Panc1 (cell line): ENCODE results near the gene PLK1. TPM values are rescaled to one million over a fixed set of nuclear protein-coding genes. Genes with fewer than 3 reads are reported as not detected.

ENCODE experiments used
- ATAC-seq: fragments of 200-7000 bp; cut with Tn5 transposase; 2 replicates; pipeline ENCODE4 v1.9.1; 2020; ENCODE audit warnings: mild to moderate bottlenecking, moderate library complexity
- BruUV-seq: library from RNA; stranded (reverse); fragments of 400-500 nt; replicated peaks from 2 replicates; lab custom pipeline; 2021; lab: Mats Ljungman, UMichigan
- CTCF ChIA-PET: fragments of 300-600 bp; sonication (Branson Sonifier 250); formaldehyde crosslinking; loops from one replicate; lab custom pipeline; 2022; ENCODE audit warnings: antibody characterized with exemption; lab: Charles Lee
- POLR2A ChIA-PET: fragments of 300-600 bp; sonication (Branson Sonifier 250); formaldehyde crosslinking; loops from one replicate; lab custom pipeline; 2022; ENCODE audit warnings: antibody characterized with exemption; lab: Charles Lee
- DNase-seq: peaks from one replicate; pipeline ENCODE4 v3.0.0-alpha.2; 2010; ENCODE audit warnings: low read depth, low spot score
- H3K27ac ChIP-seq: 2 replicates; pipeline ENCODE4 v1.5.1; 2011; ENCODE audit warnings: mild to moderate bottlenecking, low read length, inconsistent platforms
- H3K27me3 ChIP-seq: fragments of 200-500 bp; sonication (Bioruptor generic); 2 replicates; pipeline ENCODE4 v1.6.0; 2014; ENCODE audit warnings: low read length, inconsistent platforms; ENCODE audit not compliant: control insufficient read depth, insufficient read depth
- H3K36me3 ChIP-seq: fragments of 200-500 bp; sonication (Bioruptor generic); 2 replicates; pipeline ENCODE4 v1.5.1; 2014; ENCODE audit warnings: inconsistent platforms, mild to moderate bottlenecking, low read length, moderate library complexity; ENCODE audit not compliant: control insufficient read depth, insufficient read depth
- H3K4me1 ChIP-seq: 2 replicates; pipeline ENCODE4 v1.5.1; 2011; ENCODE audit warnings: inconsistent platforms, mild to moderate bottlenecking, low read length, moderate library complexity; ENCODE audit not compliant: control insufficient read depth, insufficient read depth
- H3K4me3 ChIP-seq, 2 experiments: 2 replicates each; pipeline ENCODE4 v1.5.1; 2011 to 2012; ENCODE audit warnings: low read depth in 2 of 2, low read length in 2 of 2, mild to moderate bottlenecking in 2 of 2, inconsistent platforms in 1 of 2, moderate library complexity in 1 of 2
- H3K9me3 ChIP-seq: fragments of 200-500 bp; sonication (Bioruptor generic); 2 replicates; pipeline ENCODE4 v1.5.1; 2014; ENCODE audit warnings: low read depth, mild to moderate bottlenecking, inconsistent platforms, low read length, moderate library complexity; ENCODE audit not compliant: control insufficient read depth, insufficient read depth
- CTCF ChIP-seq: fragments of 450-650 bp; IDR thresholded peaks from 2 replicates; pipeline ENCODE4 v1.5.1; 2017; ENCODE audit warnings: mild to moderate bottlenecking
- POLR2AphosphoS5 ChIP-seq: IDR thresholded peaks from 2 replicates; pipeline ENCODE4 v1.6.1; 2012; ENCODE audit warnings: mild to moderate bottlenecking, low read depth, low read length, moderate library complexity
- REST ChIP-seq, 2 experiments: IDR thresholded peaks; 2 replicates each; pipeline ENCODE4 v1.6.1; 2011 to 2012; ENCODE audit warnings: low read depth in 2 of 2, control low read depth in 1 of 2, low read length in 1 of 2, mild to moderate bottlenecking in 1 of 2, moderate library complexity in 1 of 2; ENCODE audit not compliant: insufficient read depth in 1 of 2
- SIN3A ChIP-seq: IDR thresholded peaks from 2 replicates; pipeline ENCODE4 v1.6.1; 2012; ENCODE audit warnings: low read depth, mild to moderate bottlenecking, low read length, moderate library complexity, borderline replicate concordance; ENCODE audit not compliant: insufficient read depth
- TCF7L2 ChIP-seq: IDR thresholded peaks from 2 replicates; pipeline ENCODE4 v1.6.1; 2011; ENCODE audit warnings: mild to moderate bottlenecking, low read depth, low read length, inconsistent platforms
- in situ Hi-C: cut with HindIII; loops from 2 replicates; pipeline ENCODE4 v1.10.0; 2016; ENCODE audit warnings: low sequenced_read_pairs, low pct_unique_long_range_greater_than_20kb
- intact Hi-C: fragments of 100-400 bp; cut with micrococcal nuclease; formaldehyde crosslinking; loops from one replicate; pipeline ENCODE4 v1.10.0; 2022; ENCODE audit not compliant: unreplicated experiment
- total RNA-seq: library from RNA; stranded (reverse); gene quantifications from one replicate; pipeline ENCODE4 v1.2.1, GENCODE V29; 2021; ENCODE audit not compliant: unreplicated experiment

The PLK1 gene
- total RNA-seq, 1 experiment from 2014 or later = 94.8 TPM

- no peak for TF ChIP-seq SIN3A
- TF ChIP-seq REST (IDR thresholded peaks at IDR 0.05; ENCODE audit: insufficient read depth in 1 of 2, low read depth in 2 of 2, low read length in 1 of 2) = no peak
- TF ChIP-seq TCF7L2 = no peak
- no peak for TF ChIP-seq POLR2AphosphoS5
- TF ChIP-seq CTCF = no peak
- intact Hi-C loops = no loop called here
Observed at GRCh38 chr16:23694644-23695373, 16.1 kb downstream of the PLK1 start.

GRCh38 chr16:23695756-23696155, 17.1 kb downstream of the PLK1 start:
- in situ Hi-C loops = no loop called here
- CTCF ChIA-PET = no interaction called here
- ATAC-seq (no peak), DNase-seq (no peak)
- Histone ChIP-seq H3K27me3 (no peaks in the 10 kb centered on the region), H3K36me3 (no peaks in the 10 kb centered on the region), H3K9me3 (no peaks in the 10 kb centered on the region), H3K4me1 (no peaks in the 10 kb centered on the region), H3K27ac (no peak overlapping the region), H3K4me3 (no peak overlapping the region)
- no TSS peak for BruUV-seq
- TF ChIP-seq REST (IDR thresholded peaks at IDR 0.05; ENCODE audit: insufficient read depth in 1 of 2, low read depth in 2 of 2, low read length in 1 of 2) (no peak), TCF7L2 (no peak), POLR2AphosphoS5 (no peak), CTCF (no peak), SIN3A (no peak)
- POLR2A ChIA-PET = no interaction called here
- intact Hi-C loops = no loop called here

More at GRCh38 chr16:23694644-23695373, 16.1 kb downstream of the PLK1 start:
- Histone ChIP-seq H3K4me3 (no peak overlapping the region), H3K9me3 (no peaks in the 10 kb centered on the region), H3K27ac (no peak overlapping the region), H3K36me3 (no peaks in the 10 kb centered on the region), H3K4me1 (no peaks in the 10 kb centered on the region), H3K27me3 (no peaks in the 10 kb centered on the region)
- POLR2A ChIA-PET = no interaction called here
- ATAC-seq = 0 out of 2 replicates have a peak, but pooled peaks have one; percentile 15
- BruUV-seq = no TSS peak
- CTCF ChIA-PET = interaction anchor here (0.6 kb wide), 1 partner anchor 719 kb away, joined by 3 read pairs; no protein-coding TSS in a partner anchor
- DNase-seq = no peak
- in situ Hi-C loops = no loop called here
